Measurements from ENCODE around the gene AP1G1. TPM values are rescaled to one million over a fixed set of nuclear protein-coding genes. Genes with fewer than 3 reads are reported as not detected.
A peak's percentile ranks its signal among the peaks of the same experiment; 100 is the strongest.

The AP1G1 gene
- total RNA-seq, 1 experiment from 2014 or later = 79.2 TPM

- Histone ChIP-seq H3K23me2 (ENCODE audit: insufficient read length, low read depth, low read length, poor library complexity, severe bottlenecking) (no peaks in the 10 kb centered on the region), H2BK15ac (ENCODE audit: low read depth, low read length) (no peak overlapping the region), H3K9ac (ENCODE audit: extremely low read depth, insufficient read length, low read length) (no peak overlapping the region), H2BK20ac (ENCODE audit: low read depth, low read length, poor library complexity, severe bottlenecking) (no peak overlapping the region), H4K91ac (ENCODE audit: insufficient read length, low read depth, low read length) (no peak overlapping the region), H3K4me2 (ENCODE audit: insufficient read depth, insufficient read length, low read length) (no peak overlapping the region), H2BK5ac (ENCODE audit: insufficient read length, low read length) (no peak overlapping the region), H4K5ac (ENCODE audit: insufficient read length, low read depth, low read length) (no peak overlapping the region), H3K23ac (ENCODE audit: insufficient read length, low read depth, low read length) (no peak overlapping the region), H4K8ac (replicated peaks; ENCODE audit: insufficient read length, low read depth, low read length) (no peak overlapping the region), H3K27me3 (ENCODE audit: insufficient read depth, low read length) (no peaks in the 10 kb centered on the region), H3K79me1 (ENCODE audit: insufficient read depth, low read depth, low read length, poor library complexity, severe bottlenecking) (peaks cover 2% of the 10 kb centered on the region), H3K27ac (ENCODE audit: insufficient read length, low read depth, low read length) (no peak overlapping the region), H2AK5ac (ENCODE audit: insufficient read length, low read length) (no peak overlapping the region), H3K79me2 (ENCODE audit: insufficient read depth, low read length) (no peaks in the 10 kb centered on the region; the same call in 1 of the 2 replicates), H3K56ac (ENCODE audit: insufficient read length, low read depth, low read length) (no peak overlapping the region), H3K14ac (ENCODE audit: insufficient read depth, low read length) (no peak overlapping the region), H3K4ac (ENCODE audit: low read depth, low read length) (no peak overlapping the region), H3K18ac (ENCODE audit: insufficient read length, low read depth, low read length) (no peak overlapping the region), H2BK120ac (ENCODE audit: low read depth, low read length, poor library complexity, severe bottlenecking) (no peak overlapping the region), H3K9me3 (ENCODE audit: control insufficient read depth, low read depth, low read length) (no peaks in the 10 kb centered on the region), H3T11ph (ENCODE audit: low read length) (no peak overlapping the region), H2AFZ (ENCODE audit: low read length) (no peak overlapping the region), H3K4me1 (ENCODE audit: insufficient read depth, low read length) (no peaks in the 10 kb centered on the region), H2BK12ac (ENCODE audit: insufficient read length, low read depth, low read length) (no peak overlapping the region), H4K20me1 (ENCODE audit: control insufficient read depth, insufficient read depth, insufficient read length) (no peaks in the 10 kb centered on the region)
- Mint-ChIP-seq H3K27me3 (ENCODE audit: low read depth) (no peaks in the 10 kb centered on the region), H3K4me1 (no peaks in the 10 kb centered on the region), H3K27ac (0 out of 7 replicates have a peak overlapping the region, but pooled peaks of 1 of the 3 experiments have one; percentile 36), H3K36me3 (ENCODE audit: insufficient read depth in 1 of 3, low read depth in 3 of 3) (peaks cover 5 to 28% (median 12%) of the 10 kb centered on the region in 3 experiments), H3K4me3 (no peak overlapping the region), H3K9me3 (no peaks in the 10 kb centered on the region)
- no peak for TF ChIP-seq CTCF (conservative IDR thresholded peaks at IDR 0.05)
- WGBS (ENCODE audit: extremely low coverage, insufficient read length, low lambda C conversion rate) = no CpG with 5 or more reads among the region's 3 CpGs
- DNase-seq = no peak
Observed at GRCh38 chr16:71781741-71782140, 26.9 kb downstream of the AP1G1 start.

Data from H9 (cell line).